Mucosa of rectum (tissue), 2 donors: Measurements from ENCODE around the gene PDZD7.

Experiments used
- H3K27ac ChIP-seq, 2 donors: one replicate each; pipeline ENCODE4 v1.7.0; 2013; ENCODE audit warnings: inconsistent platforms in 2 of 2, low read depth in 2 of 2, low read length in 2 of 2
- H3K27me3 ChIP-seq, 2 donors: one replicate each; pipeline ENCODE4 v1.7.0; 2013; ENCODE audit warnings: low read length in 2 of 2; ENCODE audit not compliant: control insufficient read depth in 2 of 2, insufficient read depth in 2 of 2
- H3K36me3 ChIP-seq, 2 donors: one replicate each; pipeline ENCODE4 v1.7.0; 2013; ENCODE audit warnings: low read length in 2 of 2; ENCODE audit not compliant: control insufficient read depth in 2 of 2, insufficient read depth in 2 of 2
- H3K4me1 ChIP-seq, 2 donors: one replicate each; pipeline ENCODE4 v1.7.0; 2013; ENCODE audit warnings: low read length in 2 of 2, mild to moderate bottlenecking in 1 of 2; ENCODE audit not compliant: control insufficient read depth in 2 of 2, insufficient read depth in 2 of 2
- H3K4me3 ChIP-seq, 2 donors: one replicate each; pipeline ENCODE4 v1.7.0; 2013; ENCODE audit warnings: low read length in 2 of 2
- H3K9ac ChIP-seq, 2 donors: one replicate each; pipeline ENCODE4 v1.7.0; 2013; ENCODE audit warnings: low read length in 2 of 2, low read depth in 1 of 2, mild to moderate bottlenecking in 1 of 2
- H3K9me3 ChIP-seq, 2 donors: one replicate each; pipeline ENCODE4 v1.7.0; 2013; ENCODE audit warnings: low read length in 2 of 2; ENCODE audit not compliant: control insufficient read depth in 2 of 2
- donor health status: healthy.
- donor health status: Normal muscosa, but diverticular disease.

The PDZD7 gene

GRCh38 chr10:101067356-101068083 lies 36.6 kb upstream of the PDZD7 start:
- H3K4me1 ChIP-seq = peaks cover 50 to 52% of the 10 kb centered on the region in 2 donors
- peak overlapping the region; percentile 70 to 84 for H3K9ac ChIP-seq
- H3K27me3 ChIP-seq = peaks cover under 1 to 2% of the 10 kb centered on the region in 2 donors
- H3K27ac ChIP-seq = peak overlapping the region; percentile 95 to 97
- H3K36me3 ChIP-seq = no peaks in the 10 kb centered on the region
- no peaks in the 10 kb centered on the region for H3K9me3 ChIP-seq
- H3K4me3 ChIP-seq = peak overlapping the region; percentile 78

GRCh38 chr10:101066896-101067355 lies 36.0 kb upstream of the PDZD7 start:
- H3K27me3 ChIP-seq = peaks cover 0 to 2% of the 10 kb centered on the region in 2 donors
- peaks cover 56 to 57% of the 10 kb centered on the region in 2 donors for H3K4me1 ChIP-seq
- H3K4me3 ChIP-seq = peak overlapping the region; percentile 78
- no peaks in the 10 kb centered on the region for H3K36me3 ChIP-seq
- H3K9ac ChIP-seq = peak overlapping the region; percentile 70 to 84
- H3K9me3 ChIP-seq = no peaks in the 10 kb centered on the region
- peak overlapping the region; percentile 95 to 97 for H3K27ac ChIP-seq

- Histone ChIP-seq H3K27ac (peak overlapping the region; percentile 95 to 97), H3K27me3 (peaks cover 0 to 2% of the 10 kb centered on the region in 2 donors), H3K9ac (peak overlapping the region; percentile 60 to 84)
Observed at GRCh38 chr10:101066146-101066895, 35.4 kb upstream of the PDZD7 start.

GRCh38 chr10:101065481-101066145 lies 34.7 kb upstream of the PDZD7 start:
- Histone ChIP-seq H3K9ac (peak overlapping the region; percentile 9 to 84), H3K9me3 (no peaks in the 10 kb centered on the region), H3K36me3 (no peaks in the 10 kb centered on the region), H3K4me1 (peaks cover 60 to 61% of the 10 kb centered on the region in 2 donors), H3K4me3 (peak overlapping the region; percentile 39 to 78), H3K27ac (peak overlapping the region; percentile 95 to 97), H3K27me3 (peaks cover 0 to 2% of the 10 kb centered on the region in 2 donors)

More at GRCh38 chr10:101066146-101066895, 35.4 kb upstream of the PDZD7 start:
- peaks cover 59 to 62% of the 10 kb centered on the region in 2 donors for H3K4me1 ChIP-seq
- H3K9me3 ChIP-seq = no peaks in the 10 kb centered on the region
- H3K36me3 ChIP-seq = no peaks in the 10 kb centered on the region
- H3K4me3 ChIP-seq = peak overlapping the region; percentile 78

GRCh38 chr10:101064415-101065030 lies 33.6 kb upstream of the PDZD7 start:
- Histone ChIP-seq H3K4me3 (no peak overlapping the region), H3K9me3 (no peaks in the 10 kb centered on the region), H3K27me3 (peaks cover 0 to 2% of the 10 kb centered on the region in 2 donors), H3K9ac (peak overlapping the region; percentile 34 to 39), H3K4me1 (peaks cover 59 to 63% of the 10 kb centered on the region in 2 donors), H3K27ac (peak overlapping the region; percentile 95 to 97), H3K36me3 (no peaks in the 10 kb centered on the region)

GRCh38 chr10:101063548-101064414 lies 32.9 kb upstream of the PDZD7 start:
- peak overlapping the region in 1 of 2 donors; percentile 97 for H3K27ac ChIP-seq
- H3K9ac ChIP-seq = peak overlapping the region; percentile 38 to 99
- peaks cover 0 to 2% of the 10 kb centered on the region in 2 donors for H3K27me3 ChIP-seq
- peaks cover 59 to 63% of the 10 kb centered on the region in 2 donors for H3K4me1 ChIP-seq
- H3K9me3 ChIP-seq = no peaks in the 10 kb centered on the region
- peak overlapping the region; percentile 98 to 99 for H3K4me3 ChIP-seq
- no peaks in the 10 kb centered on the region for H3K36me3 ChIP-seq

- peak overlapping the region; percentile 26 to 99 for H3K9ac ChIP-seq
- H3K9me3 ChIP-seq = no peaks in the 10 kb centered on the region
- H3K27ac ChIP-seq = peak overlapping the region; percentile 99 to 100
- H3K27me3 ChIP-seq = peaks cover 0 to 2% of the 10 kb centered on the region in 2 donors
- peak overlapping the region; percentile 98 to 99 for H3K4me3 ChIP-seq
- H3K4me1 ChIP-seq = peaks cover 59 to 63% of the 10 kb centered on the region in 2 donors
- no peaks in the 10 kb centered on the region for H3K36me3 ChIP-seq
Observed at GRCh38 chr10:101063050-101063525, 32.2 kb upstream of the PDZD7 start.

- H3K27me3 ChIP-seq = peaks cover 0 to 2% of the 10 kb centered on the region in 2 donors
Observed at GRCh38 chr10:101062232-101063049, 31.5 kb upstream of the PDZD7 start.

More at GRCh38 chr10:101062232-101063049, 31.5 kb upstream of the PDZD7 start:
- Histone ChIP-seq H3K9me3 (no peaks in the 10 kb centered on the region), H3K9ac (peak overlapping the region; percentile 75 to 99), H3K27ac (peak overlapping the region; percentile 99 to 100), H3K4me1 (peaks cover 59 to 61% of the 10 kb centered on the region in 2 donors), H3K4me3 (peak overlapping the region; percentile 98 to 99), H3K36me3 (no peaks in the 10 kb centered on the region)
